IPS DF 6.9 (cell line): ENCODE data around the gene RASAL2.
"Not testable (repeated sequence)": the region's sequence is repeated elsewhere in the genome, so short reads cannot be mapped to it uniquely, and the experiment has no call there.

Experiments used
- DNase-seq: peaks from one replicate; pipeline ENCODE4 v3.0.0-alpha.2; 2013; ENCODE audit warnings: low read depth, low spot score
- H3K27ac ChIP-seq: one replicate; pipeline ENCODE4 v1.5.1; 2013; ENCODE audit warnings: low read length, control low read depth
- H3K27me3 ChIP-seq: 2 replicates; pipeline ENCODE4 v1.6.1; 2013; ENCODE audit warnings: mild to moderate bottlenecking, low read length; ENCODE audit not compliant: control insufficient read depth, insufficient read depth
- H3K36me3 ChIP-seq: 2 replicates; pipeline ENCODE4 v1.6.1; 2013; ENCODE audit warnings: low read length; ENCODE audit not compliant: control insufficient read depth, insufficient read depth
- H3K4me1 ChIP-seq: 2 replicates; pipeline ENCODE4 v1.6.1; 2013; ENCODE audit warnings: low read length; ENCODE audit not compliant: control insufficient read depth, insufficient read depth
- H3K4me3 ChIP-seq: 2 replicates; pipeline ENCODE4 v1.5.1; 2013; ENCODE audit warnings: mild to moderate bottlenecking, low read length
- H3K9me3 ChIP-seq: 2 replicates; pipeline ENCODE4 v1.6.1; 2013; ENCODE audit warnings: low read length, inconsistent platforms; ENCODE audit not compliant: control insufficient read depth, insufficient read depth
- WGBS: extraction: QIAGEN DNeasy Blood & Tissue Kit; methylation state at CpG from one replicate; pipeline ENCODE4 v1.1.7; 2013; ENCODE audit warnings: mixed read lengths, missing lambda C conversion rate; ENCODE audit not compliant: insufficient read length, insufficient coverage; 5-methylcytosine and 5-hydroxymethylcytosine counted together

The RASAL2 gene

GRCh38 chr1:178307264-178307663 is 213.4 kb downstream of the RASAL2 start:
- Histone ChIP-seq H3K36me3 (no peaks in the 10 kb centered on the region), H3K27ac (no peak overlapping the region), H3K4me3 (no peak overlapping the region), H3K9me3 (no peaks in the 10 kb centered on the region), H3K4me1 (no peaks in the 10 kb centered on the region), H3K27me3 (no peaks in the 10 kb centered on the region)
- no peak for DNase-seq
- WGBS = no CpG with 5 or more reads among the region's 1 CpG

- Histone ChIP-seq H3K27me3 (no peaks in the 10 kb centered on the region), H3K27ac (no peak overlapping the region), H3K4me3 (no peak overlapping the region), H3K4me1 (no peaks in the 10 kb centered on the region), H3K9me3 (no peaks in the 10 kb centered on the region), H3K36me3 (no peaks in the 10 kb centered on the region)
- DNase-seq = no peak
These were observed 214.5 kb downstream of the RASAL2 start for GRCh38 chr1:178308438-178308837.

- H3K4me1 ChIP-seq = no peaks in the 10 kb centered on the region
- no peak overlapping the region for H3K27ac ChIP-seq
- no peaks in the 10 kb centered on the region for H3K27me3 ChIP-seq
- H3K36me3 ChIP-seq = no peaks in the 10 kb centered on the region
- no peak overlapping the region for H3K4me3 ChIP-seq
- DNase-seq = peak; percentile 29
- no peaks in the 10 kb centered on the region for H3K9me3 ChIP-seq
- WGBS = no CpG with 5 or more reads among the region's 1 CpG
These were observed 216.8 kb downstream of the RASAL2 start for GRCh38 chr1:178310685-178311105.

GRCh38 chr1:178311164-178311563 is 217.3 kb downstream of the RASAL2 start:
- Histone ChIP-seq H3K4me3 (no peak overlapping the region), H3K36me3 (no peaks in the 10 kb centered on the region), H3K9me3 (no peaks in the 10 kb centered on the region), H3K27ac (no peak overlapping the region), H3K27me3 (no peaks in the 10 kb centered on the region), H3K4me1 (no peaks in the 10 kb centered on the region)
- no CpG with 5 or more reads among the region's 1 CpG for WGBS
- no peak for DNase-seq

- not testable (repeated sequence) for H3K4me1 ChIP-seq, H3K27ac ChIP-seq, DNase-seq, H3K9me3 ChIP-seq, H3K27me3 ChIP-seq, H3K36me3 ChIP-seq
- peak overlapping the region; percentile 40; the same call in 1 of the 2 replicates for H3K4me3 ChIP-seq
- WGBS = no CpG with 5 or more reads among the region's 30 CpGs
These were observed 226.5 kb downstream of the RASAL2 start for GRCh38 chr1:178320280-178320982.

GRCh38 chr1:178323067-178323466 is 229.2 kb downstream of the RASAL2 start:
- H3K27ac ChIP-seq = no peak overlapping the region
- no peaks in the 10 kb centered on the region for H3K36me3 ChIP-seq
- WGBS = no CpG with 5 or more reads among the region's 1 CpG
- H3K9me3 ChIP-seq = no peaks in the 10 kb centered on the region
- H3K4me1 ChIP-seq = no peaks in the 10 kb centered on the region
- H3K4me3 ChIP-seq = no peak overlapping the region
- no peaks in the 10 kb centered on the region for H3K27me3 ChIP-seq
- DNase-seq = no peak

- no peaks in the 10 kb centered on the region for H3K9me3 ChIP-seq
- no peaks in the 10 kb centered on the region for H3K27me3 ChIP-seq
- no peak overlapping the region for H3K27ac ChIP-seq
- H3K36me3 ChIP-seq = no peaks in the 10 kb centered on the region
- WGBS = no CpG with 5 or more reads among the region's 1 CpG
- no peak overlapping the region for H3K4me3 ChIP-seq
- no peaks in the 10 kb centered on the region for H3K4me1 ChIP-seq
- DNase-seq = no peak
These were observed 230.1 kb downstream of the RASAL2 start for GRCh38 chr1:178324003-178324402.

- no peak for DNase-seq
- no CpG with 5 or more reads among the region's 3 CpGs for WGBS
- Histone ChIP-seq H3K36me3 (no peaks in the 10 kb centered on the region), H3K27me3 (no peaks in the 10 kb centered on the region), H3K4me3 (no peak overlapping the region), H3K4me1 (no peaks in the 10 kb centered on the region), H3K27ac (no peak overlapping the region), H3K9me3 (no peaks in the 10 kb centered on the region)
These were observed 234.8 kb downstream of the RASAL2 start for GRCh38 chr1:178328728-178329127.

GRCh38 chr1:178330153-178330552 is 236.2 kb downstream of the RASAL2 start:
- no peaks in the 10 kb centered on the region for H3K27me3 ChIP-seq
- no peak overlapping the region for H3K4me3 ChIP-seq
- H3K4me1 ChIP-seq = no peaks in the 10 kb centered on the region
- H3K27ac ChIP-seq = no peak overlapping the region
- no peaks in the 10 kb centered on the region for H3K9me3 ChIP-seq
- no peak for DNase-seq
- no peaks in the 10 kb centered on the region for H3K36me3 ChIP-seq
- WGBS = no CpG with 5 or more reads among the region's 1 CpG

GRCh38 chr1:178330848-178331497 is 237.1 kb downstream of the RASAL2 start:
- H3K36me3 ChIP-seq = no peaks in the 10 kb centered on the region
- no peak overlapping the region for H3K4me3 ChIP-seq
- no CpG with 5 or more reads among the region's 7 CpGs for WGBS
- H3K4me1 ChIP-seq = no peaks in the 10 kb centered on the region
- no peak overlapping the region for H3K27ac ChIP-seq
- H3K9me3 ChIP-seq = no peaks in the 10 kb centered on the region
- H3K27me3 ChIP-seq = no peaks in the 10 kb centered on the region
- DNase-seq = no peak

GRCh38 chr1:178335426-178335825 is 241.5 kb downstream of the RASAL2 start:
- H3K4me3 ChIP-seq = no peak overlapping the region
- no peak for DNase-seq
- H3K9me3 ChIP-seq = no peaks in the 10 kb centered on the region
- no peaks in the 10 kb centered on the region for H3K36me3 ChIP-seq
- no peak overlapping the region for H3K27ac ChIP-seq
- H3K4me1 ChIP-seq = no peaks in the 10 kb centered on the region
- H3K27me3 ChIP-seq = no peaks in the 10 kb centered on the region
- WGBS = 100% methylated on average over 2 of the region's 3 CpGs
